Measurements from ENCODE around the gene TSC2.
"Not testable (repeated sequence)": the region's sequence is repeated elsewhere in the genome, so short reads cannot be mapped to it uniquely, and the experiment has no call there.

GRCh38 chr16:2117960-2118722, 70.4 kb downstream of the TSC2 start:
- TF ChIP-seq CTCF (IDR thresholded peaks at IDR 0.05); ZFX (IDR thresholded peaks at IDR 0.05; ENCODE audit: borderline replicate concordance): not testable (repeated sequence)

Measured in 22Rv1 (cell line).